GM21390 (cell line): ENCODE data around the gene EIPR1.
A peak's percentile ranks its signal among the peaks of the same experiment; 100 is the strongest.
"Not testable (repeated sequence)": the region's sequence is repeated elsewhere in the genome, so short reads cannot be mapped to it uniquely, and the experiment has no call there.

Experiments
- ATAC-seq: cut with Tn5 transposase; IDR thresholded peaks from one replicate; pipeline ENCODE4 v1.9.1; 2021; ENCODE audit not compliant: unreplicated experiment

EIPR1 gene

DNA sequence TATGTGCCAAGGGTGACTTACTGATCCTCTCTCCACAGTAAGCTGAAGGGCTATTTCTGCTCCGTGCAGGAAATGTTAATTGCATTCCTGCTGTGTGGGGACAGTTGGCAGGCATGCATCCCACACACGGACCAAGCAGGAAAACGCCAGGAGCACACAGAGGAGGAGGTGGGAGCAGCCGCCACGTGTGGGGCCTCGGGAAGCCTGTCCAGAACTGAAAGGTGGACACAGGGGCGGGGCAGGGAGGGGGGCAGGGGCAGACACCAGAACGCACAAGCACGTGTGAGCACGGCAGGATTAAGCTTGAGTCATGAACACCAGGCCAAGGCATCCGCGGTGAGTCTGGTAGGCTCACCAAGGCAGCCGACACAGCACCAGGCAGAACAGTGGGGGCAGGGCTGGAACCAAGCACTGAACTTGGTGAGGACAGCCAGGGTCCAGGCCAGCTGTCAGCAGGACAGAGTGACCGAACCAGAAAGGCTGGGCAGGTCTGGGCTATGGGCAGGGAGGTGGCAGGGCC is 177.1 kb downstream of the EIPR1 start:
- no peak for ATAC-seq

DNA sequence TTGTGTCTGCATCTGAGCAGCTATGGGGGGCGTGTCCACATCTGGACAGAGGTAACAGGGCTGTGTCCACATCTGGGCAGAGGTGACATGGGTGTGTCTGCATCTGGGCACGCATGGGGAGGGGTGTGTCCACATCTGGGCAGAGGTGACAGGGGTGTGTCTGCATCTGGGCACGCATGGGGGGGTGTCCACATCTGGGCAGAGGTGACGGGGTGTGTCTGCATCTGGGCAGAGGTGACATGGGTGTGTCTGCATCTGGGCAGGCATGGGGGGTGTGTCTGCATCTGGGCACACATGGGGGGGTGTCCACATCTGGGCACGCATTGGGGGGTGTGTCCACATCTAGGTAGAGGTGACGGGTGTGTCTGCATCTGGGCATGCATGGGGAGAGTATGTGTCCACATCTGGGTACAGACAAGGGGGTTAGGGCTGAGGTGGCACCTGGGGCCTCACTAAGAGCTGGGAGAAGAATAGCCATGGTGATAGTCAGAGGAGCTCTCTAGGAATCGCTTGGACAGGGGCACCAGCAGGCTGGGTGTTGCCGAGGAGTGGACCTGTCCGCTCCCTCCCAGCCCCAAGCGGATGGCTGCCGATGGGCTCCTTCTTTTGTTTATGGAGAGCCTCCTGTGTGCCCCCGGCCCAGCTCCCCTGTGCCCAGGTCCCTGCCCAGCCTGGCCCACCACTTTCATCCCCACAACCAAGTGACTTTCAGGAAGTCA is 177.8 kb downstream of the EIPR1 start:
- ATAC-seq, result no peak

DNA sequence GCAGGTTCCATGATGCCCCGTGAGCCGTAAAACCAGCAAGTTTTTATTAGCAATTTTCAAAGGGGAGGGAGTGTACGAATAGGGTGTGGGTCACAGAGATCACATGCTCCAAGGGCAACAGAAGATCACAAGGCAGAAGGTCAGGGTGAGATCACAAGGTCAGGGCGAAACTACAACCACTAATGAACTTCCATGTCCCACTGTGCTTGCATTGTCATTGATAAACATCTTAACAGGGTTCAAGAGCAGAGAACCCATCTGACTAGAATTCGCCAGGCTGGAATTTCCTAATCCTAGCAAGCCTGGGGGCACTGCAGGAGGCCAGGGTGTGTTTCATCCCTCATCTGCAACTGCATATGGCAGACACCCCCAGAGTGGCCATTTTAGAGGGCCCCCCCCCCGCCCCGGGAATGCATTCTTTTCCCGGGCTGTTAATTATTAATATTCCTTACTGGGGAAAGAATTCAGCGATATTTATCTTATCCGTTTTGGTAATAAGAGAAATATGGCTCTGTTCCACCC is 178.9 kb downstream of the EIPR1 start:
- not testable (repeated sequence) for ATAC-seq

DNA sequence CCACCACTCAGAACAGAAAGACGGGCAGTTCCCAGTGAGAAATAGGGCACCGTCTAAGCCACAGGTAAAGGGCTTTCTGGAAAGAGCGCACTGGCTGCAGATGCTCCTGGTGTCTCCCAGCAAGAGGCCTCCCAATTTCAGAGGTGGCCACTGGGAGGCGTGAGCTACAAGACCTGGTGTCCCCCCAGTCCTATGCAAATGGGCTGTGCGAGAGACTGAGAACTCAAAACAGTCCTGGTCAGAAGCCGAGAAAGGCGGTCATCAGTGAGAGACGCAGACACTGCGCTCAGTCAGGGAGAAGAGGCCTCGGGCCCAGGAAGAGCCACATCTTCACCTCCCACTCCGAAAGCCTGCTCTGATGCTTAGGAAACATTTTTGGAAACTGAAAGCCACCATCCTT is 179.5 kb downstream of the EIPR1 start:
- peak; percentile 49 for ATAC-seq

DNA sequence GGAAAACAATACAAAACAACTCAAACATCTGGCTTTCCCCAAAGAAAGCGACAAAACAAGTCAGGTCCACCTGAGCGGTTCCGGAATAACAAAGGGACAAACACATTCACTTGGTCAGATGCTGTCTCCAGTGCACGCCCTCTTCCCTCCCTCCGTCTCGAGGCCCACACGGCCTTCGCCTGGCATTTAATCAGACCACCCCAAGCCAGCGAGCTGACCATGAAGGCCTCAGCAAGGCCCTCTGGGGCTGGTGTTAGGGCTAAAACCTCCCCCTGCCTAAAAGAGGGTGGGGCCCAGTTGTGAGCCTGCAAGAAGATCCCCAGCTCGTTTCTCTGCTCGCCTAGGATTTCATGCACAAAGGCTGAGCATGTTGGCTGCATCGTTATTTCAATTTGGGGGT is 180.3 kb downstream of the EIPR1 start:
- no peak for ATAC-seq

DNA sequence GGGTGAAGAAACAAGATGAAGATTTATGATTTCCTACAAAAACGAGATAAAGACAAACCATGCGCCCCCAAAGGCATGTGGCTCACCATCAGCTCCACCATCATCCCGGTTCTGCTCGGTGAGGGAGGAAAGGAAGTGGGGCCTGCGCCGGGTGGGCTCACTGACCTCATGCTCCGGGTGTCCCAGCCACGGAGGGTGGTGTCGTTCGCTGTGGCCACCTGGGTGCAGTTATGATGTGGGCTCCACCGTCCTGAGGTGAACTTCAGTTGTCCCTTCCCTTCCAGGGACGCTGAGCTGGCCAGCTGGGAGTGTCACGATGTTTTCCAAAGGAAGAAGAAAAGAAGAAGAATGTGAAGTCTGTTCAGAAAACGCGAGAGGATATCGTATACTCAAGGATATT is 180.9 kb downstream of the EIPR1 start:
- ATAC-seq, result no peak

DNA sequence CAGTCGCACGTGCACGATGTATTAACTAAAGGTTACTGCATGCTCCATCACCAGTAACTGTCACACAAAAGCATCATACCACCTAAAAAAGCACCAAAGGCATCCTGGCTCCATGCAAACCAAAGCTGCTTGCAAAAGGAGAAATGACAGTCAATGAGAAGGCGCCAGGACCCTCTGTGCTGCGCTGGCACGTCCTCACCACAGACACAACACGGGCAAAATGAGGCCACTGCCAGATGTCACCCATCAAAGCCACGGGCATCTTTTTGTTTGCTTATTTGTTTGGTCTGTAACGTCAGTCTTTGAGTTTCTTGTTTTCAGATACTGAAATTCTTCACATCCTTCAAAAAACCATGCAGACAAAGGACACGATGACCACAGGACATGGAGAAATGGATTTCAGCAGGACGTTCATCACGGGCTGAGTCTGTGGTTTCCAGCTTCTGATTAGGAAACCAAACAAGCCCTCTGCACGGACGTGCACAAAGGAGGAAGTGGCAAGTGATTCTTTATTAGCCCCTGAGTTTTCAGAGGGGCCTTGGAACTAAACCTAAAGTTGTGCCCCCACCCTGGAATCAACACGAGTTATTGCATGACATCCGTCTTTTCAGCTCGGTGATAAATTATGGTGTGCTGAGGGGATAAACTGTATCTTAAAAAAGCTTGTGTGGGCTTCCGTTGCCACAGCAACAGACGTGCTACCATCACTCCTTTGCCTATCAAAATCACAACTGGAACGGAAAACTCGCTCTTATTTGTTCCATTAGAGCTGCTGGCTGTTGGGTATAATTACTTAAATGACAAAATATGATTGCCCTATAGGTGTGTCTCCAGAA is 181.8 kb downstream of the EIPR1 start:
- no peak for ATAC-seq

DNA sequence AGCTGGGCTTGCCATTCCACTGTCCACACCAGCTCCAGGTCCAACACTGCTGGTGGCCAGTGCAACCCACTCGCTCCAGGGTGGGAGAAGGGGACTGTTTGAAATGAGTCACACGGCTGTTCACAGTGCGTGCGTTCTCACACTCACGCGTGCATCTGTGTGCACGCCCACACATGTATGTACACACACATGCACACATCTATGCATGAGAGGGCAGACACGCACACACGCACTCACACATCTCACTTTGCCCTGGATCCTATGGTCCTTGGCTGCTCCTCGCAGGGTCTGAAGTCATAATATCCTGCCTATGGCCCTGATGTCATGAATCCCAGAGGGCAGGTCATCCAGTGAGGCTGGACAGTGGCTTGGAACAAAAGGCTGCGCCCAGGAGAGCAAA is 182.8 kb downstream of the EIPR1 start:
- no peak for ATAC-seq

DNA sequence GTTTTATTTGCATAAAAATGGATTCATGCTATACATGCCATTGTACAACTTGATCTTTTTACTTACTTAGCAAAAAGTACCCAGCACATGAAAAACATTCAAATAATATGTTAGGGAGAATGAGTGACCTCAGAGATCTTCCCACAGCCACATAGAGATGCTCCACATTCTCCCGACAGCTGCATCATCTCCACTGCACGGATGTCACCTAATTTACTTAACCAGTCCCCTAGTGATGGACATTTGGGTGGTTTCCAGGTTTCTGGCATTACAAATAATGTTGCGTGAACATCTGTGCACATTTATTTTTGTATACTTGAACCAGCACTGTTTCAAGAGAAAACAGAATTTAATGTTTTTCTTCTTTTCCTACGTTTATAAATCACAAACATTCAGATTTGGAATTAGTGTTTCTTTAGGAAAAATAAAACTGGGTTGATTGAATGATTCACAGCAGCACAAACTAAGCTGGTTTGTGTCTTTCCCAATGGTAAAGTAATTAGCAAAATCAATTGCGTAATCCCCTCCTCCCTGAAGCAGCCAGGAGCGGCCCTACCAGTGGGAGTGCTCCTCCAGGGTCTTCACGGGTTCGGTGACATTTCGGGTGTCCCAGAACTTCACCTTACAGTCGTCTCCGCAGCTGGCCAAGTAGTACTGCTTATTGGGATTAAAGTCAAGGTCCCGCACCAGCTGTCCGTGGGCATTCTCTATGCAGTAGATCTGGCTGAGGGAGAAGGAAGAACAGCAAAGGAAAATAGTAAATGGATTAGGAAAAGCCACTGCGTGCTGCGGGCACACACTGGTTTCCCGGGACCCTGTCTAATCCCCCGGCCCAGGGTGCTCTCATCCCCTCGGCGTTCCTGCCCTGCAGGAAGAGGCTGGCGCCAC is 183.9 kb downstream of the EIPR1 start:
- ATAC-seq, result no peak

DNA sequence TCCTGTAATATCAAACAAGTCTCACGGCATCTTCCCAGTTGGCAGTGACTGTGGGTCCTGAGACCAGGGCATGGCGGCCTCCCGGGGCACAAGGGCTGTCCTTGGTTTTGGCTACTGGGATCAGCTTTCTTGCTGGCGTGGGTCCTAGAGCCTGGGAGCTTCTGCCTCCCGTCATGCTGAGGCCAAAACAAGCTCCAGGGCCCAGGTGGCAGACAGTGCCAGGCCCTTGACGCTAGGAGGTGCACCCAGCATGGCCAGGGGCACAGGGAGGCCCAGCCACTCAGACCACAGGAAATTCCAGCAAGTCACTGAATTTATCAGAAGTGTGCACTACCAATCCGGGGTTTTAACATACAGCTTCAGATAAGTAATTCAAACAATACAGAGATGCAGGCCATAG is 184.7 kb downstream of the EIPR1 start:
- no peak for ATAC-seq

DNA sequence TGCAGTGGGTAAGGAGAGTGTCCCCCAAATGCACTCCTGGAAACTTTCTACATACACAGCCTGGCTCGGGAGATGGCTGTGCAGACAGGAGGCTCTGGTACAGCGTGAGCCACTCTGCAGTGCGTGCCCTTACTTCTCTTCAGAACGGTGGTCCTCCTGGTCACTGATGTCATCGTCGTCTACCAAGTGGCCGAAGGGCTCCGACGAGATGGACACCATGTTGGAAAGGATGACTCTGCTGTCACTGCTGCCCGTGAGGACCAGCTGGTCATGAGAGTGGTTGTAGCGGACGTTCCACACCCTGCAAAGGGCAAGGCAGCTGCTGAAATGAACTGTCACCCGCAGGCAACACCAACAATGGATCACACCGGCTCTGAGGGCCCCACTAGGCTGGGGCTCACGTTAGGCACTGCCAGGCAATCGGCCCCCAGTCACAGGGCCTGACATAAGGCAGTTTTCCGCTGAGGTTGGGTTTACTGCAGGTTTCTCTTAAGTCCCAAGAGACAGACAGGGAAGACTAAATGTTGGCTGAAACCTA is 185.3 kb downstream of the EIPR1 start:
- no peak for ATAC-seq

DNA sequence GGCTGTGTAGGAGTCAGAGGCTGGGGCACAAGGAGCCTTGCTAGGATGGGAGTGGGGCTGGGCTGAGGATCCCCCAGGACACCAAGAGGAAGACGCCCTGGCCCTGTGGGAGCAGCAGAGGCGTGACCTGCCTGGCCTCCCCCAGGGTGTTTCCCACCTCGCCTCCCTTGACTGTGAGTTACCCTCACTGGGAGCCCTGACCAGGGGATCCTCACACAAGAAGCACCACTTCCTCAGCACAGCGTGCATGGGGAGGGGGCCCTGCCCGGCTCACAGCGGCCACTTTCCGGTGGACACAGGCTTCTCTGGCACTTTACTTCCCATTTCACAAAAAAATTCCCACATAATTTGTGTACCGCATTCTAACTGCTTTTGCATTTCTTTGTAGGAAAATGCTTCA is 187.7 kb downstream of the EIPR1 start:
- ATAC-seq, result no peak

DNA sequence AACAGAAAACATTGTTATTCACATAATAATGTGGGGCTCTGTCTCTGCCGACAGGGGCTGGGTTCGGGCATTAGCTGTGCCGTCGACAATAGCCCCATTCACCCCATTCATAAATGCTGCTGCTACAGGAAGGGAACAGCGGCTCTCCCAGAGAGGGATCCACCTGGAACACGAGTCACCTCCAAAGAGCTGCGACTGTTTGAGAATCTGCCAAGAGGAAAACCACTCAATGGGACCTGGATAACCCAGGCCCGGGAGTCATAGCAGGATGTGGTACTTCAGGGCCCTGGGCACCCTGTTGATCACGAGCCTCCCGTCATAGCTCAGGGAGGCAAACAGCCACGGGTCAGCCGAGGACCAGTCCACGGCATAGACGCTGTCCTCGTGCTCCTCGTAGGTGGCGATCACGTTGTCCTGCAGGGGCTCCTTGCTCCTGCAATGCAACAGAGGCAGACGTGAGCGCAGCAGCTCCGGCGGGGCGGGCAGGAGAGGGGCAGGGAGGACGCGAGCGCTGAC is 188.5 kb downstream of the EIPR1 start:
- ATAC-seq, result no peak

DNA sequence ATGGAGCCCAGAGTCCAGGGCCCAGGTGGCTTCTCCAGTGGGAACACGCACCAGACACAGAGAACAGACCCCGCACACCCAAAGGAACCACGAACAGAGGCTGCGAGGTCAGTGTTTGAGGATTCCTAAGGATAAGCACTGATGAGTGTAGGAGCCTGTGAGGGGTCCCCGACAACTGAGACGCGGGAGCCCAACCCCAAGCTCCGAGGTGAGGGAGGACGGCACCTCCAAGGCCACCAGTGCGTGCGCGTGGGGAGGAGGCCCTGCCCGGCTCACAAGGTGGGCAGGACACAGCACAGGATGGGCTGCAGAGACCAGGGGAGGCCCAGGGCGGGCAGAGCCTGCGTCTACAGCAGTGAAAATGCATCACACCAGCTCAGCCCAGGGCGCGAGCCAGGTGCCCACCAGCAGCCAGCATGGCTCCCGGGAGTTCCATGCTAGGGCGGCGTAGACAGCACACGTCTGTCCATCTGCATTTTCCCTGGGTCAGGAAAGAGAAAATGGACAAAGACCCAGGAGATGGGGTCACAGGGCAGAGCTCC is 189.1 kb downstream of the EIPR1 start:
- no peak for ATAC-seq

DNA sequence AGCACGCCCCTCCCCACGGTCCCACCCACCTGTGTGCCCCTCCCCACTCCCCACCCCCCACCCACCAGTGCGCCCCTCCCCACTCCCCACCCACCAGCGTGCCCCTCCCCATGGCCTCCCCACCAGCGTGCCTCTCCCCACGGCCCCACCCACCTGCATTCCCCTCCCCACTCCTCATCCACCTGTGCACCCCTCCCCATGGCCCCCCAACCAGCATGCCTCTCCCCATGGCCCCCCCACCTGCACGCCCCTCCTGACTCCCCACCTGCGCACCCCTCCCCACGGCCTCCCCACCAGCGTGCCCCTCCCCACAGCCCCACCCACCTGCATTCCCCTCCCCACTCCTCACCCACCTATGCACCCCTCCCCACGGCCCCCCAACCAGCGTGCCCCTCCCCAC is 190.2 kb downstream of the EIPR1 start:
- no peak for ATAC-seq

DNA sequence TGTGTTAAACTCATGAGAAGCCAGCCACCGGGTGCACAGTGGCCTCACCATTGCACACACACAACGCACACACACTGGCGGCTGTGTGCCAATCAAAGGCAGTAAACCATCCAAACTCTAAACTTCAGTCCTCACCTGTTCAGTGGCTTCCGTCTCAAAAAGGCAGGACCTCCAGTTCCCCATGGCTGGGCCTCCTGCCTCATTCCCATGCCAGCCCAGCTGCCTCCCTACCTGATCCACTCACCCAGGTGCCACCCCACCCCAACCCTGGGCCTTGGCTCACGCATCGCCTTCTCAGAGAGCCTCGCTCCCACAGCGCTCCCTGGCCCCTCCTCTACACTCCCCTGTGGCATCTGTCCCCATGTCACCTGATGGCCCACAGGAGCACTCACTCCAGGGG is 190.9 kb downstream of the EIPR1 start:
- ATAC-seq, result no peak

DNA sequence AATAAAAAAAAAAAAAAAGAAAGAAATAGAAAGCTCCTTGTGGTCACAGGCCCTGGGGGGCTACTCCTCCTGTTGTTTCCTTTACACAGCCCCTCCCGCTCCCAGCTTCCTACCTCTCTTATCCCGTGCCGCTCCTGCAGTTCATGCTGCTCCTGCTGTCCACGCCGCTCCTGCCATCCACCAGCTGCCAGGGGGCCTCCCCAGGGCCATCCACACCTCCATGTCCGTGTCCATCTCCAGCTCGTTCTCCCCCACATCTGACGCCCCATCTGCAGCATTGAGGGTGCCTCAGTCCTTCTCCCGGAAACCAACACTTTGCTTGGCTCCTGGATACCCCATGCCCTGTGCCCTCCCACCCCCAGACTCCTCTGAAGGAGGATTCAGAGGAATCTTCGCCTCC is 191.7 kb downstream of the EIPR1 start:
- no peak for ATAC-seq

DNA sequence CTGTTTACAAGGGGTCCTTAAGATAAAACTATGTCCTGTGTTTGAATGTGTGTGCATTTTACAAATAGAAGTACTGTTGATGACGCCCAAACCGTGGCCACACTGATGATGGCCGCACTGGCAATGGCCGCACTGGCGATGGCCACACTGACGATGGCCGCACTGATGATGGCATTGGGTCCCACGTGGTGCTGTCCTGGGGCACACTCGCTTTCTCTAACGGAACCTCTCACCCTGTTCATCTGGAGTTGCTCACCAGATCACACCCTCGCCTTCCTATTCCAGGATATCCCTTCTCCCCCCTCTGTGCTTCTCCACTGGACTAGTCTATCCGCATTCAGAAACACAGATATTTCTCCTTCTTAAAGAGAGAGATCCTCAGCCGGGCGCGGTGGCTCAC is 192.4 kb downstream of the EIPR1 start:
- no peak for ATAC-seq

DNA sequence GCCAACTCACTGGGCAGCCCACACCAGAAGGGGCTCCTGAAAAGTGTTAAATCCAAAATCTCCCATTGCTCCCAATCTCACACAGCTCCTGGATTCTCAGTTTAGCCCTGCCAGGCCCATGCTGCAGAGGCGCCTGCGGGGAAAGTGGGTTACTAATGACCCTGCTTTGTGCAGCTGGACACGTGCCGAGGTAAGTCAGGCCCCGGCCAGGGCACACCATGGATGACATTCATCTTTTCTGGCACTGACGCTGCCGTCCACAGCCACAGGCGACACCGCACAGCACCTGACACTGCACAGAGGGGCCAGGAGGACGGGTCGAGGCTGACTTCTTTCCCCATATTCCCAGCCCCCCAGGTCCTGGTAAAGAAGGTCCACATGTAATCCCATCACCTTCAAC is 193.5 kb downstream of the EIPR1 start:
- ATAC-seq, result no peak

DNA sequence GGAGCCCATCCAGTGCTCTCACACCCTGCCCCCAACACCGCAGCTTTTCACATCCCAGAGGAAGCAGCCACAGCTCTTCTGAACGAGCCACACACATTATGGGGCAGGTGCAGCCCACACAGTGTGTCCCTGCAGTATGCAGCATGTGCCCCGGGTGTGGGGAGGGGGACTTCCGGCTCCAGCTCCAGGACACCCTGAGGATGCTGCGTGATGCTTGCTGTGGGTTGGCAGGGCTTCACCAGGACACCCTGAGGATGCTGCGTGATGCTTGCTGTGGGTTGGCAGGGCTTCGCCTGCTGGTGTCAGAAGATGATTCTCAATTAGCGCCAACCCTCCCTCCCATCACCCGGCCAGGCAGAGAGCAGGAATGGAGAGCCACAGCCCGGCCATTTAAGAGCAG is 193.9 kb downstream of the EIPR1 start:
- no peak for ATAC-seq
